ENCODE results near the gene NOL4L. TPM values are rescaled to one million over a fixed set of nuclear protein-coding genes. Genes with fewer than 3 reads are reported as not detected.

Gene NOL4L
- total and polyA plus RNA-seq, 4 donors, result 7.9 to 20.6 (median 12.2) TPM

- no peak overlapping the region for H3K9ac ChIP-seq (ENCODE audit: insufficient read depth in 1 of 2, low read length in 2 of 2)
- no peak for TF ChIP-seq CTCF (IDR thresholded peaks at IDR 0.05; ENCODE audit: control extremely low read depth, extremely low read depth)
- H3K36me3 ChIP-seq (ENCODE audit: control insufficient read depth in 4 of 4, insufficient read depth in 4 of 4, low read length in 4 of 4), result no peaks in the 10 kb centered on the region
- ATAC-seq (ENCODE audit: insufficient read depth, low FRiP score), result no peak
- 51 to 76% methylated on average over 8 of the region's 8 CpGs for WGBS, 2 donors
- no peaks in the 10 kb centered on the region for H3K27me3 ChIP-seq (ENCODE audit: control insufficient read depth in 3 of 3, insufficient read depth in 3 of 3, low read length in 2 of 3)
- no peaks in the 10 kb centered on the region for H3K9me3 ChIP-seq (ENCODE audit: control insufficient read depth in 4 of 4, insufficient read depth in 3 of 4, low read length in 3 of 4)
- no peak overlapping the region for H3K27ac ChIP-seq (ENCODE audit: low read depth in 1 of 2, low read length in 1 of 2)
- no peak overlapping the region for H3K4me3 ChIP-seq
- DNase-seq, result no peak
- H3K4me1 ChIP-seq (ENCODE audit: control insufficient read depth in 5 of 5, insufficient read depth in 5 of 5, low read length in 5 of 5), result peaks cover 0 to 19% (median 6%) of the 10 kb centered on the region in 5 donors
These were observed 79.2 kb downstream of the NOL4L start for GRCh38 chr20:32505723-32506473.

- TF ChIP-seq CTCF (IDR thresholded peaks at IDR 0.05; ENCODE audit: control extremely low read depth, extremely low read depth), result no peak
- no peaks in the 10 kb centered on the region for H3K36me3 ChIP-seq (ENCODE audit: control insufficient read depth in 4 of 4, insufficient read depth in 4 of 4, low read length in 4 of 4)
- no peak overlapping the region for H3K4me3 ChIP-seq
- H3K9ac ChIP-seq (ENCODE audit: insufficient read depth in 1 of 2, low read length in 2 of 2), result no peak overlapping the region
- H3K27me3 ChIP-seq (ENCODE audit: control insufficient read depth in 3 of 3, insufficient read depth in 3 of 3, low read length in 2 of 3), result no peaks in the 10 kb centered on the region
- H3K9me3 ChIP-seq (ENCODE audit: control insufficient read depth in 4 of 4, insufficient read depth in 3 of 4, low read length in 3 of 4), result no peaks in the 10 kb centered on the region
- DNase-seq, result no peak
- no peak for ATAC-seq (ENCODE audit: insufficient read depth, low FRiP score)
- 69 to 80% methylated on average over 3 of the region's 3 CpGs for WGBS, 2 donors
- H3K4me1 ChIP-seq (ENCODE audit: control insufficient read depth in 5 of 5, insufficient read depth in 5 of 5, low read length in 5 of 5), result peaks cover 0 to 13% (median 7%) of the 10 kb centered on the region in 5 donors
- H3K27ac ChIP-seq (ENCODE audit: low read depth in 1 of 2, low read length in 1 of 2), result no peak overlapping the region
These were observed 83.4 kb downstream of the NOL4L start for GRCh38 chr20:32501709-32502108.

GRCh38 chr20:32497589-32498224 is 87.4 kb downstream of the NOL4L start:
- H3K27ac ChIP-seq (ENCODE audit: low read depth in 1 of 2, low read length in 1 of 2), result peak overlapping the region in 1 of 2 donors; percentile 38
- no peak for TF ChIP-seq CTCF (IDR thresholded peaks at IDR 0.05; ENCODE audit: control extremely low read depth, extremely low read depth)
- 32 to 40% methylated on average over 13 of the region's 13 CpGs for WGBS, 2 donors
- H3K4me1 ChIP-seq (ENCODE audit: control insufficient read depth in 5 of 5, insufficient read depth in 5 of 5, low read length in 5 of 5), result peaks cover 0 to 13% (median 7%) of the 10 kb centered on the region in 5 donors
- no peaks in the 10 kb centered on the region for H3K36me3 ChIP-seq (ENCODE audit: control insufficient read depth in 4 of 4, insufficient read depth in 4 of 4, low read length in 4 of 4)
- DNase-seq (peak in 2 of 3 donors; percentile 35 to 60), ATAC-seq (ENCODE audit: insufficient read depth, low FRiP score) (peak; percentile 34)
- H3K9me3 ChIP-seq (ENCODE audit: control insufficient read depth in 4 of 4, insufficient read depth in 3 of 4, low read length in 3 of 4), result no peaks in the 10 kb centered on the region
- no peak overlapping the region for H3K4me3 ChIP-seq
- no peaks in the 10 kb centered on the region for H3K27me3 ChIP-seq (ENCODE audit: control insufficient read depth in 3 of 3, insufficient read depth in 3 of 3, low read length in 2 of 3)
- no peak overlapping the region for H3K9ac ChIP-seq (ENCODE audit: insufficient read depth in 1 of 2, low read length in 2 of 2)

Data from lung (tissue), 12 donors.